OCI-LY7 (cell line): ENCODE results near the gene TRPM3. TPM values are rescaled to one million over a fixed set of nuclear protein-coding genes. Genes with fewer than 3 reads are reported as not detected.

Experiments used
- BruUV-seq: library from RNA; stranded (reverse); fragments of 400-500 nt; replicated peaks from 2 replicates; lab custom pipeline; 2021; lab: Mats Ljungman, UMichigan
- CTCF ChIA-PET: fragments of 300-600 bp; sonication (Branson Sonifier 250); formaldehyde crosslinking; loops from one replicate; lab custom pipeline; 2022; ENCODE audit warnings: antibody characterized with exemption; ENCODE audit not compliant: unreplicated experiment; lab: Charles Lee
- POLR2A ChIA-PET: fragments of 300-600 bp; sonication (Branson Sonifier 250); formaldehyde crosslinking; loops from one replicate; lab custom pipeline; 2022; ENCODE audit warnings: antibody characterized with exemption; lab: Charles Lee
- DNase-seq: peaks from one replicate; pipeline ENCODE4 v3.0.0-alpha.2; 2015; ENCODE audit warnings: low spot score
- H2AFZ ChIP-seq: fragments of 200-600 bp; sonication (generic), shearing (Covaris generic); 2 replicates; pipeline ENCODE4 v1.6.1; 2014; ENCODE audit warnings: mild to moderate bottlenecking, antibody characterized with exemption, low read length, moderate library complexity
- H3K27ac ChIP-seq: fragments of 200-600 bp; sonication (generic); 2 replicates; pipeline ENCODE4 v1.5.1; 2014; ENCODE audit warnings: mixed run types, low read depth, mild to moderate bottlenecking, moderate library complexity, low read length, inconsistent platforms; ENCODE audit not compliant: poor library complexity, severe bottlenecking
- H3K36me3 ChIP-seq: fragments of 200-600 bp; sonication (generic); 2 replicates; pipeline ENCODE4 v1.6.1; 2014; ENCODE audit warnings: mild to moderate bottlenecking, antibody characterized with exemption, low read length, moderate library complexity, mixed read lengths; ENCODE audit not compliant: insufficient read depth
- H3K4me1 ChIP-seq: fragments of 200-600 bp; sonication (generic); 2 replicates; pipeline ENCODE4 v1.5.1; 2014; ENCODE audit warnings: mild to moderate bottlenecking, low read length; ENCODE audit not compliant: insufficient read depth, poor library complexity, severe bottlenecking
- H3K4me2 ChIP-seq: fragments of 200-600 bp; sonication (generic); 2 replicates; pipeline ENCODE4 v1.6.1; 2014; ENCODE audit warnings: mild to moderate bottlenecking, low read length
- H3K4me3 ChIP-seq: fragments of 200-600 bp; sonication (generic); 2 replicates; pipeline ENCODE4 v1.5.1; 2014; ENCODE audit warnings: mild to moderate bottlenecking, low read depth, low read length; ENCODE audit not compliant: poor library complexity, severe bottlenecking
- H3K79me2 ChIP-seq: fragments of 200-600 bp; sonication (generic); 2 replicates; pipeline ENCODE4 v1.6.1; 2016; ENCODE audit warnings: low read depth, mild to moderate bottlenecking, low read length, moderate library complexity, mixed read lengths; ENCODE audit not compliant: insufficient read depth
- H3K9me2 ChIP-seq: fragments of 200-600 bp; sonication (generic); 2 replicates; pipeline ENCODE4 v1.6.1; 2016; ENCODE audit warnings: mild to moderate bottlenecking, low read length, mixed read lengths; ENCODE audit not compliant: insufficient read depth
- H3K9me3 ChIP-seq: fragments of 200-600 bp; sonication (generic); 2 replicates; pipeline ENCODE4 v1.6.1; 2014; ENCODE audit warnings: mild to moderate bottlenecking, mixed run types, low read length, mixed read lengths
- H4K20me1 ChIP-seq: fragments of 200-600 bp; sonication (generic); 2 replicates; pipeline ENCODE4 v1.6.1; 2014; ENCODE audit warnings: mild to moderate bottlenecking, antibody characterized with exemption, low read length, moderate library complexity, mixed read lengths; ENCODE audit not compliant: insufficient read depth
- EZH2phosphoT487 ChIP-seq: fragments of 200-600 bp; sonication (generic); IDR thresholded peaks from 2 replicates; pipeline ENCODE4 v1.6.1; 2018; ENCODE audit warnings: low read depth, borderline replicate concordance, mild to moderate bottlenecking, mixed run types, antibody characterized with exemption, low read length, moderate library complexity, mixed read lengths
- intact Hi-C: fragments of 100-400 bp; cut with micrococcal nuclease; formaldehyde crosslinking; loops from one replicate; pipeline ENCODE4 v1.10.0; 2022; ENCODE audit not compliant: unreplicated experiment
- total RNA-seq, 2 experiments: library from RNA; depleted of rRNA in 1 of 2; stranded (reverse); fragments of >200 nt in 1 of 2; shearing (Covaris generic) in 1 of 2; gene quantifications; 2 replicates each; pipeline ENCODE4 v1.2.3, GENCODE V29; 2014 to 2022
- TF ChIP-seq, protein P1 (sequence below): fragments of 200-600 bp; sonication (generic); conservative IDR thresholded peaks from 2 replicates; pipeline ENCODE4 v1.5.1; 2014; ENCODE audit warnings: mild to moderate bottlenecking, antibody characterized with exemption, low read length, moderate library complexity, mixed read lengths

The TRPM3 gene
- total RNA-seq, 2 experiments from 2014 or later: not detected

- Histone ChIP-seq H4K20me1 (no peaks in the 10 kb centered on the region), H3K36me3 (no peaks in the 10 kb centered on the region), H3K4me3 (no peak overlapping the region), H3K9me2 (no peaks in the 10 kb centered on the region), H3K27ac (no peak overlapping the region), H3K9me3 (no peaks in the 10 kb centered on the region), H3K4me1 (no peaks in the 10 kb centered on the region), H3K4me2 (no peak overlapping the region), H3K79me2 (no peaks in the 10 kb centered on the region), H2AFZ (no peak overlapping the region)
- DNase-seq: no peak
- intact Hi-C loops: no loop called here
- POLR2A ChIA-PET: interaction anchor here (0.5 kb wide), 1 partner anchor 28 kb away, joined by 3 read pairs; no protein-coding TSS in a partner anchor
- CTCF ChIA-PET: interaction anchor here (0.6 kb wide), 1 partner anchor 1609 kb away, joined by 3 read pairs; no protein-coding TSS in a partner anchor
- BruUV-seq: no TSS peak
- no peak for TF ChIP-seq EZH2phosphoT487
- TF ChIP-seq, protein P1, sequence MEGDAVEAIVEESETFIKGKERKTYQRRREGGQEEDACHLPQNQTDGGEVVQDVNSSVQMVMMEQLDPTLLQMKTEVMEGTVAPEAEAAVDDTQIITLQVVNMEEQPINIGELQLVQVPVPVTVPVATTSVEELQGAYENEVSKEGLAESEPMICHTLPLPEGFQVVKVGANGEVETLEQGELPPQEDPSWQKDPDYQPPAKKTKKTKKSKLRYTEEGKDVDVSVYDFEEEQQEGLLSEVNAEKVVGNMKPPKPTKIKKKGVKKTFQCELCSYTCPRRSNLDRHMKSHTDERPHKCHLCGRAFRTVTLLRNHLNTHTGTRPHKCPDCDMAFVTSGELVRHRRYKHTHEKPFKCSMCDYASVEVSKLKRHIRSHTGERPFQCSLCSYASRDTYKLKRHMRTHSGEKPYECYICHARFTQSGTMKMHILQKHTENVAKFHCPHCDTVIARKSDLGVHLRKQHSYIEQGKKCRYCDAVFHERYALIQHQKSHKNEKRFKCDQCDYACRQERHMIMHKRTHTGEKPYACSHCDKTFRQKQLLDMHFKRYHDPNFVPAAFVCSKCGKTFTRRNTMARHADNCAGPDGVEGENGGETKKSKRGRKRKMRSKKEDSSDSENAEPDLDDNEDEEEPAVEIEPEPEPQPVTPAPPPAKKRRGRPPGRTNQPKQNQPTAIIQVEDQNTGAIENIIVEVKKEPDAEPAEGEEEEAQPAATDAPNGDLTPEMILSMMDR: no peak
Measured at GRCh38 chr9:71076096-71076495, 45.3 kb downstream of the TRPM3 start.

GRCh38 chr9:71073494-71073893 lies 47.9 kb downstream of the TRPM3 start:
- TF ChIP-seq, protein P1: no peak
- no peak for TF ChIP-seq EZH2phosphoT487
- BruUV-seq: no TSS peak
- no peak overlapping the region for H3K4me3 ChIP-seq

GRCh38 chr9:71072587-71072986 lies 48.8 kb downstream of the TRPM3 start:
- H3K4me2 ChIP-seq: no peak overlapping the region
- CTCF ChIA-PET: no interaction called here
- no peaks in the 10 kb centered on the region for H4K20me1 ChIP-seq
- no peak overlapping the region for H3K4me3 ChIP-seq
- intact Hi-C loops: no loop called here
- no peaks in the 10 kb centered on the region for H3K4me1 ChIP-seq
- DNase-seq: no peak
- H3K36me3 ChIP-seq: no peaks in the 10 kb centered on the region
- TF ChIP-seq EZH2phosphoT487: no peak
- H3K79me2 ChIP-seq: no peaks in the 10 kb centered on the region
- POLR2A ChIA-PET: no interaction called here
- H3K9me2 ChIP-seq: no peaks in the 10 kb centered on the region
- no peak overlapping the region for H3K27ac ChIP-seq
- H3K9me3 ChIP-seq: no peaks in the 10 kb centered on the region
- BruUV-seq: no TSS peak
- H2AFZ ChIP-seq: no peak overlapping the region

More at GRCh38 chr9:71073494-71073893, 47.9 kb downstream of the TRPM3 start:
- Histone ChIP-seq H3K4me2 (no peak overlapping the region), H3K4me1 (no peaks in the 10 kb centered on the region), H4K20me1 (no peaks in the 10 kb centered on the region), H3K9me3 (no peaks in the 10 kb centered on the region), H3K27ac (no peak overlapping the region), H3K9me2 (no peaks in the 10 kb centered on the region), H3K36me3 (no peaks in the 10 kb centered on the region), H3K79me2 (no peaks in the 10 kb centered on the region), H2AFZ (no peak overlapping the region)
- intact Hi-C loops: no loop called here
- CTCF ChIA-PET: no interaction called here
- POLR2A ChIA-PET: interaction anchor here (0.7 kb wide), 1 partner anchor 290 kb away, joined by 3 read pairs; no protein-coding TSS in a partner anchor
- DNase-seq: no peak
